ENCODE results near the gene KRT80. TPM values are rescaled to one million over a fixed set of nuclear protein-coding genes. Genes with fewer than 3 reads are reported as not detected.

The KRT80 gene
- total RNA-seq, 2 experiments from 2014 or later: not detected

GRCh38 chr12:52232203-52232673 lies 40.4 kb upstream of the KRT80 start:
- no peak for DNase-seq
- H3K27ac Mint-ChIP-seq: no peak overlapping the region
- no peak overlapping the region for H3K4me3 Mint-ChIP-seq
- H3K4me1 Mint-ChIP-seq: no peaks in the 10 kb centered on the region
- no peaks in the 10 kb centered on the region for H3K9me3 Mint-ChIP-seq
- peaks cover 61% of the 10 kb centered on the region for H3K27me3 Mint-ChIP-seq
- no peaks in the 10 kb centered on the region for H3K36me3 Mint-ChIP-seq

- H3K9me3 Mint-ChIP-seq: no peaks in the 10 kb centered on the region
- H3K4me3 Mint-ChIP-seq: no peak overlapping the region
- H3K4me1 Mint-ChIP-seq: no peaks in the 10 kb centered on the region
- no peak for DNase-seq
- peaks cover 63% of the 10 kb centered on the region for H3K27me3 Mint-ChIP-seq
- no peak overlapping the region for H3K27ac Mint-ChIP-seq
- H3K36me3 Mint-ChIP-seq: no peaks in the 10 kb centered on the region
These were observed 39.7 kb upstream of the KRT80 start for GRCh38 chr12:52231305-52232202.

- Mint-ChIP-seq H3K36me3 (no peaks in the 10 kb centered on the region), H3K4me3 (no peak overlapping the region), H3K4me1 (no peaks in the 10 kb centered on the region), H3K27ac (no peak overlapping the region), H3K9me3 (no peaks in the 10 kb centered on the region), H3K27me3 (peaks cover 68% of the 10 kb centered on the region)
- DNase-seq: no peak
These were observed 38.8 kb upstream of the KRT80 start for GRCh38 chr12:52230364-52231281.

GRCh38 chr12:52229836-52230343 lies 38.1 kb upstream of the KRT80 start:
- Mint-ChIP-seq H3K27ac (no peak overlapping the region), H3K9me3 (no peaks in the 10 kb centered on the region), H3K36me3 (no peaks in the 10 kb centered on the region), H3K4me1 (no peaks in the 10 kb centered on the region), H3K4me3 (no peak overlapping the region), H3K27me3 (peaks cover 69% of the 10 kb centered on the region)
- no peak for DNase-seq

- Mint-ChIP-seq H3K27me3 (peaks cover 71% of the 10 kb centered on the region), H3K36me3 (no peaks in the 10 kb centered on the region), H3K4me1 (peaks cover 2% of the 10 kb centered on the region), H3K4me3 (no peak overlapping the region), H3K27ac (no peak overlapping the region), H3K9me3 (no peaks in the 10 kb centered on the region)
- DNase-seq: no peak
These were observed 37.1 kb upstream of the KRT80 start for GRCh38 chr12:52228931-52229330.

- no peak overlapping the region for H3K27ac Mint-ChIP-seq
These were observed 36.6 kb upstream of the KRT80 start for GRCh38 chr12:52228366-52228765.

GRCh38 chr12:52227606-52228166 lies 35.9 kb upstream of the KRT80 start:
- no peak for DNase-seq
- Mint-ChIP-seq H3K27me3 (peaks cover 71% of the 10 kb centered on the region), H3K36me3 (no peaks in the 10 kb centered on the region), H3K27ac (no peak overlapping the region), H3K4me1 (peaks cover 3% of the 10 kb centered on the region), H3K4me3 (no peak overlapping the region), H3K9me3 (no peaks in the 10 kb centered on the region)

More at GRCh38 chr12:52228366-52228765, 36.6 kb upstream of the KRT80 start:
- no peak overlapping the region for H3K4me3 Mint-ChIP-seq
- H3K4me1 Mint-ChIP-seq: peaks cover 3% of the 10 kb centered on the region
- DNase-seq: no peak
- H3K27me3 Mint-ChIP-seq: peaks cover 71% of the 10 kb centered on the region
- H3K36me3 Mint-ChIP-seq: no peaks in the 10 kb centered on the region
- H3K9me3 Mint-ChIP-seq: no peaks in the 10 kb centered on the region

- Mint-ChIP-seq H3K4me1 (peaks cover 9% of the 10 kb centered on the region), H3K27me3 (peaks cover 62% of the 10 kb centered on the region), H3K36me3 (no peaks in the 10 kb centered on the region), H3K27ac (no peak overlapping the region), H3K4me3 (no peak overlapping the region), H3K9me3 (no peaks in the 10 kb centered on the region)
- no peak for DNase-seq
These were observed 34.6 kb upstream of the KRT80 start for GRCh38 chr12:52226446-52226845.

- H3K27me3 Mint-ChIP-seq: peaks cover 63% of the 10 kb centered on the region
- H3K4me3 Mint-ChIP-seq: no peak overlapping the region
- no peaks in the 10 kb centered on the region for H3K9me3 Mint-ChIP-seq
- H3K36me3 Mint-ChIP-seq: no peaks in the 10 kb centered on the region
- H3K4me1 Mint-ChIP-seq: peaks cover 13% of the 10 kb centered on the region
- no peak for DNase-seq
- no peak overlapping the region for H3K27ac Mint-ChIP-seq
These were observed 33.9 kb upstream of the KRT80 start for GRCh38 chr12:52225752-52226151.

GRCh38 chr12:52224151-52224550 lies 32.3 kb upstream of the KRT80 start:
- no peaks in the 10 kb centered on the region for H3K9me3 Mint-ChIP-seq
- no peaks in the 10 kb centered on the region for H3K36me3 Mint-ChIP-seq
- DNase-seq: no peak
- no peak overlapping the region for H3K4me3 Mint-ChIP-seq
- H3K4me1 Mint-ChIP-seq: peaks cover 13% of the 10 kb centered on the region
- H3K27ac Mint-ChIP-seq: no peak overlapping the region
- H3K27me3 Mint-ChIP-seq: peaks cover 62% of the 10 kb centered on the region

- Mint-ChIP-seq H3K36me3 (no peaks in the 10 kb centered on the region), H3K27ac (no peak overlapping the region), H3K4me1 (peaks cover 13% of the 10 kb centered on the region), H3K4me3 (no peak overlapping the region), H3K9me3 (no peaks in the 10 kb centered on the region), H3K27me3 (peaks cover 60% of the 10 kb centered on the region)
- DNase-seq: no peak
These were observed 31.7 kb upstream of the KRT80 start for GRCh38 chr12:52223406-52224039.

- no peak for DNase-seq
- no peaks in the 10 kb centered on the region for H3K9me3 Mint-ChIP-seq
- H3K4me1 Mint-ChIP-seq: peaks cover 13% of the 10 kb centered on the region
- H3K36me3 Mint-ChIP-seq: no peaks in the 10 kb centered on the region
- no peak overlapping the region for H3K4me3 Mint-ChIP-seq
- peaks cover 52% of the 10 kb centered on the region for H3K27me3 Mint-ChIP-seq
- no peak overlapping the region for H3K27ac Mint-ChIP-seq
These were observed 30.9 kb upstream of the KRT80 start for GRCh38 chr12:52222692-52223091.

- Mint-ChIP-seq H3K27ac (no peak overlapping the region), H3K9me3 (no peaks in the 10 kb centered on the region)
- peak; percentile 74 for DNase-seq
These were observed 30.2 kb upstream of the KRT80 start for GRCh38 chr12:52221912-52222457.

GRCh38 chr12:52221070-52221781 lies 29.4 kb upstream of the KRT80 start:
- Mint-ChIP-seq H3K27ac (no peak overlapping the region), H3K36me3 (no peaks in the 10 kb centered on the region), H3K9me3 (no peaks in the 10 kb centered on the region), H3K4me1 (peaks cover 13% of the 10 kb centered on the region), H3K4me3 (no peak overlapping the region), H3K27me3 (peaks cover 46% of the 10 kb centered on the region)
- no peak for DNase-seq

More at GRCh38 chr12:52221912-52222457, 30.2 kb upstream of the KRT80 start:
- H3K36me3 Mint-ChIP-seq: no peaks in the 10 kb centered on the region
- peaks cover 51% of the 10 kb centered on the region for H3K27me3 Mint-ChIP-seq
- no peak overlapping the region for H3K4me3 Mint-ChIP-seq
- H3K4me1 Mint-ChIP-seq: peaks cover 13% of the 10 kb centered on the region
